H1 (cell line): ENCODE measurements around the gene KIF26B.

Source experiments
- BACH1 ChIP-seq: IDR thresholded peaks from 2 replicates; pipeline ENCODE4 v1.6.1; 2012; ENCODE audit warnings: low read length, improper control_type of control experiment
- BRCA1 ChIP-seq: IDR thresholded peaks from 2 replicates; pipeline ENCODE4 v1.6.1; 2012; ENCODE audit warnings: low read depth, low read length, improper control_type of control experiment
- CTCF ChIP-seq, 3 experiments: IDR thresholded peaks; 1 replicate in 2 of 3; 2 replicates in 1 of 3; pipeline versions ENCODE4 v1.5.1 to v1.6.1; 2011; ENCODE audit warnings: low read length in 3 of 3, mild to moderate bottlenecking in 3 of 3, inconsistent platforms in 2 of 3, low read depth in 1 of 3, moderate library complexity in 1 of 3; ENCODE audit not compliant: insufficient read depth in 1 of 3; ENCODE audit errors: control extremely low read depth in 1 of 3
- EP300 ChIP-seq, 2 experiments: IDR thresholded peaks; 1 replicate in 1 of 2; 2 replicates in 1 of 2; pipeline ENCODE4 v1.6.1; 2011 to 2012; ENCODE audit warnings: low read depth in 2 of 2, low read length in 2 of 2, mild to moderate bottlenecking in 2 of 2, borderline replicate concordance in 1 of 2, inconsistent platforms in 1 of 2, moderate library complexity in 1 of 2
- JUN ChIP-seq: IDR thresholded peaks from 2 replicates; pipeline ENCODE4 v1.6.1; 2011; ENCODE audit warnings: low read depth, mild to moderate bottlenecking, improper control_type of control experiment, low read length
- MAX ChIP-seq: IDR thresholded peaks from 2 replicates; pipeline ENCODE4 v1.6.1; 2012; ENCODE audit warnings: inconsistent platforms
- PHF8 ChIP-seq: fragments of 200-600 bp; sonication (generic); conservative IDR thresholded peaks from 2 replicates; pipeline ENCODE4 v1.7.1; 2012; ENCODE audit warnings: low read depth, mild to moderate bottlenecking, inconsistent platforms, low read length, moderate library complexity
- POLR2A ChIP-seq, 2 experiments: IDR thresholded peaks; 1 replicate in 1 of 2; 2 replicates in 1 of 2; pipeline ENCODE4 v1.6.1; 2011; ENCODE audit warnings: low read depth in 2 of 2, low read length in 2 of 2, mild to moderate bottlenecking in 2 of 2; ENCODE audit errors: control extremely low read depth in 1 of 2
- POLR2AphosphoS5 ChIP-seq: IDR thresholded peaks from 2 replicates; pipeline ENCODE4 v1.6.1; 2011; ENCODE audit warnings: low read depth, low read length

GRCh38 chr1:245337829-245338484 is 183.2 kb downstream of the KIF26B start:
- TF ChIP-seq EP300 (IDR thresholded peaks at IDR 0.05; ENCODE audit: borderline replicate concordance in 1 of 2, low read depth in 2 of 2, low read length in 2 of 2) (no peak), JUN (no peak), CTCF (IDR thresholded peaks at IDR 0.05; ENCODE audit: control extremely low read depth in 1 of 3, insufficient read depth in 1 of 3, low read depth in 1 of 3, low read length in 3 of 3) (no peak), BRCA1 (no peak), MAX (no peak), POLR2A (IDR thresholded peaks at IDR 0.05; ENCODE audit: control extremely low read depth in 1 of 2, low read depth in 2 of 2, low read length in 2 of 2) (no peak), PHF8 (no peak), BACH1 (no peak), POLR2AphosphoS5 (no peak)
